SK-N-SH (cell line): ENCODE results near the gene SHBG. TPM values are rescaled to one million over a fixed set of nuclear protein-coding genes. Genes with fewer than 3 reads are reported as not detected.

Source experiments
- CTCF ChIA-PET: fragments of 300-600, 350-600 bp; formaldehyde crosslinking; extraction: SDS; loops from one replicate; lab custom pipeline; 2021; lab: Yijun Ruan, JAX
- POLR2A ChIA-PET: fragments of 350-600 bp; sonication (Branson Sonifier 250); formaldehyde crosslinking; extraction: SDS; loops from one replicate; lab custom pipeline; 2020; ENCODE audit warnings: antibody characterized with exemption, inconsistent platforms; lab: Yijun Ruan, JAX
- DNase-seq: peaks from one replicate; pipeline ENCODE4 v3.0.0; 2012
- H2AFZ ChIP-seq: fragments of 200-600 bp; sonication (generic); 2 replicates; pipeline ENCODE4 v1.8.1; 2016; ENCODE audit warnings: antibody characterized with exemption, mild to moderate bottlenecking, low read depth
- H3F3A ChIP-seq: fragments of 200-600 bp; sonication (generic); replicated peaks from 2 replicates; pipeline ENCODE3; 2016; ENCODE audit warnings: antibody characterized with exemption, mild to moderate bottlenecking; ENCODE audit not compliant: insufficient read depth
- H3K27ac ChIP-seq, 2 experiments: fragments of 200-500 bp in 1 of 2; fragments of 200-600 bp in 1 of 2; sonication (Bioruptor generic) in 1 of 2; sonication (generic), shearing (Covaris generic) in 1 of 2; 2 replicates each; pipeline versions ENCODE4 v1.5.1 to v1.6.1; 2014 to 2016; ENCODE audit warnings: low read depth in 2 of 2, inconsistent platforms in 1 of 2, low read length in 1 of 2, mild to moderate bottlenecking in 1 of 2, mixed read lengths in 1 of 2
- H3K27me3 ChIP-seq: fragments of 200-600 bp; sonication (generic), shearing (Covaris generic); 2 replicates; pipeline ENCODE4 v1.6.1; 2016; ENCODE audit warnings: mixed run types; ENCODE audit not compliant: insufficient read depth
- H3K36me3 ChIP-seq, 2 experiments: fragments of 200-500 bp in 1 of 2; fragments of 200-600 bp in 1 of 2; sonication (Bioruptor generic) in 1 of 2; sonication (generic) in 1 of 2; replicated peaks in 1 of 2; 2 replicates each; pipeline versions ENCODE3 to v1.5.1; 2014 to 2016; ENCODE audit warnings: low read length in 1 of 2, mild to moderate bottlenecking in 1 of 2; ENCODE audit not compliant: insufficient read depth in 2 of 2, control insufficient read depth in 1 of 2
- H3K4me1 ChIP-seq, 2 experiments: fragments of 200-500 bp in 1 of 2; fragments of 200-600 bp in 1 of 2; sonication (Bioruptor generic) in 1 of 2; sonication (generic), shearing (Covaris generic) in 1 of 2; 2 replicates each; pipeline versions ENCODE4 v1.5.1 to v1.6.1; 2014 to 2016; ENCODE audit warnings: low read depth in 1 of 2, low read length in 1 of 2, mixed run types in 1 of 2; ENCODE audit not compliant: insufficient read depth in 2 of 2, control insufficient read depth in 1 of 2
- H3K4me2 ChIP-seq: fragments of 200-600 bp; sonication (generic), shearing (Covaris generic); 2 replicates; pipeline ENCODE4 v1.6.1; 2017; ENCODE audit warnings: mixed run types
- H3K4me3 ChIP-seq, 2 experiments: fragments of 200-500 bp in 1 of 2; fragments of 200-600 bp in 1 of 2; sonication (Bioruptor generic) in 1 of 2; sonication (generic), shearing (Covaris generic) in 1 of 2; 2 replicates each; pipeline versions ENCODE4 v1.5.1 to v1.8.1; 2014 to 2016; ENCODE audit warnings: low read depth in 2 of 2, inconsistent platforms in 1 of 2, low read length in 1 of 2, mild to moderate bottlenecking in 1 of 2, mixed read lengths in 1 of 2, moderate library complexity in 1 of 2
- H3K79me2 ChIP-seq: fragments of 200-600 bp; sonication (generic); 2 replicates; pipeline ENCODE4 v1.8.1; 2017; ENCODE audit warnings: mild to moderate bottlenecking; ENCODE audit not compliant: insufficient read depth
- H3K9ac ChIP-seq: fragments of 200-600 bp; sonication (generic); 2 replicates; pipeline ENCODE4 v1.6.1; 2017; ENCODE audit warnings: mixed run types
- H3K9me2 ChIP-seq: fragments of 200-600 bp; sonication (generic); 2 replicates; pipeline ENCODE4 v1.6.1; 2017; ENCODE audit warnings: mixed run types
- H3K9me3 ChIP-seq: fragments of 200-600 bp; sonication (generic); 2 replicates; pipeline ENCODE4 v1.6.1; 2017; ENCODE audit warnings: mixed run types, mild to moderate bottlenecking, moderate library complexity
- H4K20me1 ChIP-seq: fragments of 200-600 bp; sonication (generic); 2 replicates; pipeline ENCODE4 v1.6.1; 2017; ENCODE audit warnings: mild to moderate bottlenecking, mixed run types; ENCODE audit not compliant: insufficient read depth
- CHD2 ChIP-seq: fragments of 150-350 bp; IDR thresholded peaks from 2 replicates; pipeline ENCODE4 v1.6.1; 2018; ENCODE audit warnings: low read length; ENCODE audit not compliant: partially characterized antibody
- EZH2phosphoT487 ChIP-seq: fragments of 200-600 bp; sonication (generic); IDR thresholded peaks from 2 replicates; pipeline ENCODE4 v1.6.1; 2017; ENCODE audit warnings: low read depth, mixed run types, mild to moderate bottlenecking, antibody characterized with exemption, moderate library complexity, borderline replicate concordance
- FOXJ3 ChIP-seq: sonication (generic); formaldehyde crosslinking; IDR thresholded peaks from 2 replicates; pipeline ENCODE4 v1.5.1; 2020; ENCODE audit warnings: mild to moderate bottlenecking, missing genetic modification reagents
- FOXM1 ChIP-seq: IDR thresholded peaks from 2 replicates; pipeline ENCODE4 v1.4.0; 2012; ENCODE audit warnings: low read depth, mild to moderate bottlenecking
- GABPA ChIP-seq: IDR thresholded peaks from 2 replicates; pipeline ENCODE4 v1.4.0; 2012; ENCODE audit warnings: low read depth, mild to moderate bottlenecking
- JUND ChIP-seq: IDR thresholded peaks from 2 replicates; pipeline ENCODE4 v1.4.0; 2012
- MXI1 ChIP-seq: IDR thresholded peaks from 2 replicates; pipeline ENCODE4 v1.6.1; 2012; ENCODE audit warnings: mild to moderate bottlenecking, low read depth, low read length, improper control_type of control experiment
- NFIC ChIP-seq: IDR thresholded peaks from 2 replicates; pipeline ENCODE4 v1.4.0; 2012; ENCODE audit warnings: borderline replicate concordance
- NRF1 ChIP-seq: IDR thresholded peaks from 2 replicates; pipeline ENCODE4 v1.6.1; 2012; ENCODE audit warnings: low read depth, mild to moderate bottlenecking, low read length
- POLR2AphosphoS5 ChIP-seq: IDR thresholded peaks from 2 replicates; pipeline ENCODE4 v1.6.1; 2012; ENCODE audit warnings: low read depth, low read length
- RAD21 ChIP-seq: IDR thresholded peaks from 2 replicates; pipeline ENCODE4 v1.6.1; 2012; ENCODE audit warnings: mild to moderate bottlenecking, low read length
- RXRA ChIP-seq: IDR thresholded peaks from 2 replicates; pipeline ENCODE4 v1.4.0; 2012; ENCODE audit warnings: low read depth, mild to moderate bottlenecking, borderline replicate concordance
- SMC3 ChIP-seq: IDR thresholded peaks from 2 replicates; pipeline ENCODE4 v1.6.1; 2012; ENCODE audit warnings: low read depth, low read length, improper control_type of control experiment
- TAF1 ChIP-seq: IDR thresholded peaks from 2 replicates; pipeline ENCODE4 v1.6.1; 2012; ENCODE audit warnings: low read depth, mild to moderate bottlenecking, low read length, moderate library complexity, borderline replicate concordance
- TCF12 ChIP-seq: IDR thresholded peaks from 2 replicates; pipeline ENCODE4 v1.4.0; 2012
- YY1 ChIP-seq: IDR thresholded peaks from 2 replicates; pipeline ENCODE4 v1.4.0; 2012; ENCODE audit warnings: low read depth, mild to moderate bottlenecking
- WGBS: methylation state at CpG from one replicate; pipeline ENCODE4 v1.1.6; 2017; ENCODE audit warnings: low lambda C conversion rate; 5-methylcytosine and 5-hydroxymethylcytosine counted together
- polyA plus RNA-seq, 3 experiments: library from polyadenylated mRNA; depleted of rRNA; stranded (reverse); fragments of >200 nt; gene quantifications; 2 replicates each; pipeline ENCODE4 v1.2.3, GENCODE V29; 2012
- TF ChIP-seq, protein P1 (sequence below): fragments of 200-600 bp; sonication (generic); IDR thresholded peaks from 2 replicates; pipeline ENCODE4 v1.6.1; 2017; ENCODE audit warnings: antibody characterized with exemption, mild to moderate bottlenecking, moderate library complexity
- TF ChIP-seq, protein P2 (sequence below): IDR thresholded peaks from 2 replicates; pipeline ENCODE4 v1.4.0; 2012; ENCODE audit warnings: low read depth, borderline replicate concordance
- TF ChIP-seq, protein P3 (sequence below): fragments of 150-350 bp; IDR thresholded peaks from 2 replicates; pipeline ENCODE4 v1.6.1; 2016; ENCODE audit warnings: mild to moderate bottlenecking, low read depth, low read length
- TF ChIP-seq, protein P4 (sequence below): fragments of 150-350 bp; IDR thresholded peaks from 2 replicates; pipeline ENCODE4 v1.6.1; 2017; ENCODE audit warnings: antibody characterized with exemption, low read length, low read depth, borderline replicate concordance

The SHBG gene
- polyA plus RNA-seq, 1 of the 3 experiments (the other 2 are of a cell fraction): 1.1 TPM

DNA sequence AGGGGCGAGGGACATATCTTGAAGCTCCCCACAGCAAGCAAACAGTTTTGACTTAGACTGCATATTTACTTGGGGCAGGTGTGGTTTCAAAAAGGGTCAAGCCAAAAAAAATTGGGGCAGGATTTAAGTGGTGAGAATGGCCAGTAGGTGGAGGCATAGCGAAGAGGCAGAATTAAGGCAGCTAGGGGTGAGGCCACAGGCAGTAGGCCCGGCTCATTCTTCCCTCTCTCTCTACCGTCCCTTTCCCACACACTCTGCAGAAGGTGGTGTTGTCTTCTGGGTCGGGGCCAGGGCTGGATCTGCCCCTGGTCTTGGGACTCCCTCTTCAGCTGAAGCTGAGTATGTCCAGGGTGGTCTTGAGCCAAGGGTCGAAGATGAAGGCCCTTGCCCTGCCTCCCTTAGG is 2.6 kb downstream of the SHBG start:
- Histone ChIP-seq H3K27me3 (no peaks in the 10 kb centered on the region), H3K4me3 (no peak overlapping the region; a peak in 1 of 4 replicates), H3K9me3 (no peaks in the 10 kb centered on the region), H3K27ac (no peak overlapping the region), H3K36me3 (no peaks in the 10 kb centered on the region), H2AFZ (no peak overlapping the region), H3K9ac (no peak overlapping the region), H3F3A (no peaks in the 10 kb centered on the region), H3K4me1 (peaks cover 0 to 12% of the 10 kb centered on the region in 2 experiments; a peak in 1 of 4 replicates), H4K20me1 (no peaks in the 10 kb centered on the region), H3K79me2 (no peaks in the 10 kb centered on the region), H3K9me2 (no peaks in the 10 kb centered on the region), H3K4me2 (no peak overlapping the region)
- TF ChIP-seq, protein P1, sequence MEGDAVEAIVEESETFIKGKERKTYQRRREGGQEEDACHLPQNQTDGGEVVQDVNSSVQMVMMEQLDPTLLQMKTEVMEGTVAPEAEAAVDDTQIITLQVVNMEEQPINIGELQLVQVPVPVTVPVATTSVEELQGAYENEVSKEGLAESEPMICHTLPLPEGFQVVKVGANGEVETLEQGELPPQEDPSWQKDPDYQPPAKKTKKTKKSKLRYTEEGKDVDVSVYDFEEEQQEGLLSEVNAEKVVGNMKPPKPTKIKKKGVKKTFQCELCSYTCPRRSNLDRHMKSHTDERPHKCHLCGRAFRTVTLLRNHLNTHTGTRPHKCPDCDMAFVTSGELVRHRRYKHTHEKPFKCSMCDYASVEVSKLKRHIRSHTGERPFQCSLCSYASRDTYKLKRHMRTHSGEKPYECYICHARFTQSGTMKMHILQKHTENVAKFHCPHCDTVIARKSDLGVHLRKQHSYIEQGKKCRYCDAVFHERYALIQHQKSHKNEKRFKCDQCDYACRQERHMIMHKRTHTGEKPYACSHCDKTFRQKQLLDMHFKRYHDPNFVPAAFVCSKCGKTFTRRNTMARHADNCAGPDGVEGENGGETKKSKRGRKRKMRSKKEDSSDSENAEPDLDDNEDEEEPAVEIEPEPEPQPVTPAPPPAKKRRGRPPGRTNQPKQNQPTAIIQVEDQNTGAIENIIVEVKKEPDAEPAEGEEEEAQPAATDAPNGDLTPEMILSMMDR: peak; percentile 51
- TF ChIP-seq, protein P2, sequence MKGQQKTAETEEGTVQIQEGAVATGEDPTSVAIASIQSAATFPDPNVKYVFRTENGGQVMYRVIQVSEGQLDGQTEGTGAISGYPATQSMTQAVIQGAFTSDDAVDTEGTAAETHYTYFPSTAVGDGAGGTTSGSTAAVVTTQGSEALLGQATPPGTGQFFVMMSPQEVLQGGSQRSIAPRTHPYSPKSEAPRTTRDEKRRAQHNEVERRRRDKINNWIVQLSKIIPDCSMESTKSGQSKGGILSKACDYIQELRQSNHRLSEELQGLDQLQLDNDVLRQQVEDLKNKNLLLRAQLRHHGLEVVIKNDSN: no peak
- TF ChIP-seq RAD21 (peak; percentile 43), SMC3 (peak; percentile 38)
- DNase-seq: no peak
- WGBS: 53% methylated on average over 6 of the region's 6 CpGs
- ChIA-PET POLR2A (interaction anchor here (0.9 to 4.6 kb wide), 2 partner anchors 19 to 54 kb away, joined by 3 to 31 read pairs; partner anchors contain the start of genes ATP1B2, TP53 and WRAP53), CTCF (interaction anchor here (0.7 to 11.8 kb wide), 17 partner anchors 9 to 292 kb away, joined by 3 to 166 read pairs (median 4); partner anchors contain the start of genes ATP1B2, DNAH2, EFNB3 and TP53)

DNA sequence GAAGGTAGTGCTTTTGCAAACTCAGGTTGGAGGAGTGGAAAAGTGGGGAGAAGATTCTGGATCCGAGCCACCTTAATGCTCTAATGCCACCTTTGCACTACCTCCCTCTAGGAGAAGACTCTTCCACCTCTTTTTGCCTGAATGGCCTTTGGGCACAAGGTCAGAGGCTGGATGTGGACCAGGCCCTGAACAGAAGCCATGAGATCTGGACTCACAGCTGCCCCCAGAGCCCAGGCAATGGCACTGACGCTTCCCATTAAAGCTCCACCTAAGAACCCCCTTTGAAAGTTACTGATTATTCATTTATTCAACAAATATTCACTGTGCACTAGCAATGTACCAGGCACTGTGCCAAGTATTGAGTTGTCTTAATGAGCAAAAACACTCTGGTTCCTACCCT is 3.2 kb downstream of the SHBG start:
- Histone ChIP-seq H2AFZ (no peak overlapping the region), H3K4me3 (no peak overlapping the region), H3K9me3 (no peaks in the 10 kb centered on the region)
- no peak for TF ChIP-seq NFIC
- TF ChIP-seq YY1: no peak
- no peak for TF ChIP-seq FOXM1
- TF ChIP-seq, protein P3, sequence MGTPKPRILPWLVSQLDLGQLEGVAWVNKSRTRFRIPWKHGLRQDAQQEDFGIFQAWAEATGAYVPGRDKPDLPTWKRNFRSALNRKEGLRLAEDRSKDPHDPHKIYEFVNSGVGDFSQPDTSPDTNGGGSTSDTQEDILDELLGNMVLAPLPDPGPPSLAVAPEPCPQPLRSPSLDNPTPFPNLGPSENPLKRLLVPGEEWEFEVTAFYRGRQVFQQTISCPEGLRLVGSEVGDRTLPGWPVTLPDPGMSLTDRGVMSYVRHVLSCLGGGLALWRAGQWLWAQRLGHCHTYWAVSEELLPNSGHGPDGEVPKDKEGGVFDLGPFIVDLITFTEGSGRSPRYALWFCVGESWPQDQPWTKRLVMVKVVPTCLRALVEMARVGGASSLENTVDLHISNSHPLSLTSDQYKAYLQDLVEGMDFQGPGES: no peak
- no peak for TF ChIP-seq EZH2phosphoT487
- TF ChIP-seq MXI1: no peak
- no peak for TF ChIP-seq TAF1
- TF ChIP-seq RXRA: no peak
- TF ChIP-seq CHD2: no peak
- TF ChIP-seq JUND: no peak
- no peak for TF ChIP-seq FOXJ3 (CRISPR knock-in tag)
- TF ChIP-seq POLR2AphosphoS5: no peak
- no peak for TF ChIP-seq NRF1
- no peak for TF ChIP-seq TCF12
- TF ChIP-seq SMC3: no peak
- TF ChIP-seq GABPA: no peak
- TF ChIP-seq, protein P4, sequence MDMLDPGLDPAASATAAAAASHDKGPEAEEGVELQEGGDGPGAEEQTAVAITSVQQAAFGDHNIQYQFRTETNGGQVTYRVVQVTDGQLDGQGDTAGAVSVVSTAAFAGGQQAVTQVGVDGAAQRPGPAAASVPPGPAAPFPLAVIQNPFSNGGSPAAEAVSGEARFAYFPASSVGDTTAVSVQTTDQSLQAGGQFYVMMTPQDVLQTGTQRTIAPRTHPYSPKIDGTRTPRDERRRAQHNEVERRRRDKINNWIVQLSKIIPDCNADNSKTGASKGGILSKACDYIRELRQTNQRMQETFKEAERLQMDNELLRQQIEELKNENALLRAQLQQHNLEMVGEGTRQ: no peak
- TF ChIP-seq, all 33 proteins: peak for 0
- DNase-seq: no peak
- ChIA-PET CTCF (interaction anchor here (0.6 to 11.8 kb wide), 13 partner anchors 10 to 293 kb away, joined by 3 to 166 read pairs (median 3); partner anchors contain the start of genes ATP1B2, DNAH2, EFNB3 and TP53), POLR2A (interaction anchor here (0.8 to 4.6 kb wide), 2 partner anchors 54 to 59 kb away, joined by 7 to 31 read pairs; partner anchors contain the start of genes TP53 and WRAP53)
- Histone ChIP-seq H3K9ac (no peak overlapping the region), H4K20me1 (no peaks in the 10 kb centered on the region), H3F3A (no peaks in the 10 kb centered on the region), H3K4me1 (peaks cover 0 to 10% of the 10 kb centered on the region in 2 experiments; a peak in 1 of 4 replicates), H3K4me2 (no peak overlapping the region), H3K9me2 (no peaks in the 10 kb centered on the region), H3K79me2 (no peaks in the 10 kb centered on the region), H3K27ac (no peak overlapping the region), H3K36me3 (no peaks in the 10 kb centered on the region), H3K27me3 (no peaks in the 10 kb centered on the region)
- WGBS: 78% methylated on average over 2 of the region's 2 CpGs
